Measurements from ENCODE around the gene ANTXR2.
A peak's percentile ranks its signal among the peaks of the same experiment; 100 is the strongest.
"Not testable (repeated sequence)": the region's sequence is repeated elsewhere in the genome, so short reads cannot be mapped to it uniquely, and the experiment has no call there.

Gene ANTXR2

GRCh38 chr4:80072744-80073472 is at the start of gene ANTXR2:
ANTXR2 (minus strand) TSS chr4:80073229; CDS start chr4:80072560, 669 bp downstream.
- peak; percentile 95 for DNase-seq (ENCODE audit: low read depth, low spot score)

GRCh38 chr4:80121815-80122214 is 48.8 kb upstream of the ANTXR2 start:
- DNase-seq (ENCODE audit: low read depth, low spot score) = not testable (repeated sequence)

- not testable (repeated sequence) for DNase-seq (ENCODE audit: low read depth, low spot score)
Measured at GRCh38 chr4:80119620-80120019, 46.6 kb upstream of the ANTXR2 start.

- no peak for DNase-seq (ENCODE audit: low read depth, low spot score)
Measured at GRCh38 chr4:80116516-80116915, 43.5 kb upstream of the ANTXR2 start.

GRCh38 chr4:80115368-80116181 is 42.5 kb upstream of the ANTXR2 start:
- peak; percentile 19 for DNase-seq (ENCODE audit: low read depth, low spot score)

- no peak for DNase-seq (ENCODE audit: low read depth, low spot score)
Measured at GRCh38 chr4:80114732-80115265, 41.8 kb upstream of the ANTXR2 start.

- no peak for DNase-seq (ENCODE audit: low read depth, low spot score)
Measured at GRCh38 chr4:80113615-80114014, 40.6 kb upstream of the ANTXR2 start.

GRCh38 chr4:80112236-80112635 is 39.2 kb upstream of the ANTXR2 start:
- no peak for DNase-seq (ENCODE audit: low read depth, low spot score)

GRCh38 chr4:80111276-80111675 is 38.2 kb upstream of the ANTXR2 start:
- no peak for DNase-seq (ENCODE audit: low read depth, low spot score)

- DNase-seq (ENCODE audit: low read depth, low spot score) = no peak
Measured at GRCh38 chr4:80107374-80107773, 34.3 kb upstream of the ANTXR2 start.

GRCh38 chr4:80104927-80105326 is 31.9 kb upstream of the ANTXR2 start:
- DNase-seq (ENCODE audit: low read depth, low spot score) = no peak

- DNase-seq (ENCODE audit: low read depth, low spot score) = no peak
Measured at GRCh38 chr4:80103629-80104028, 30.6 kb upstream of the ANTXR2 start.

GRCh38 chr4:80101792-80102116 is 28.7 kb upstream of the ANTXR2 start:
- DNase-seq (ENCODE audit: low read depth, low spot score) = no peak

GRCh38 chr4:80101071-80101791 is 28.2 kb upstream of the ANTXR2 start:
- no peak for DNase-seq (ENCODE audit: low read depth, low spot score)

- DNase-seq (ENCODE audit: low read depth, low spot score) = no peak
Measured at GRCh38 chr4:80099671-80100070, 26.6 kb upstream of the ANTXR2 start.

- DNase-seq (ENCODE audit: low read depth, low spot score) = no peak
Measured at GRCh38 chr4:80098635-80099034, 25.6 kb upstream of the ANTXR2 start.

GRCh38 chr4:80097400-80098177 is 24.6 kb upstream of the ANTXR2 start:
- peak; percentile 69 for DNase-seq (ENCODE audit: low read depth, low spot score)

- no peak for DNase-seq (ENCODE audit: low read depth, low spot score)
Measured at GRCh38 chr4:80096175-80096850, 23.3 kb upstream of the ANTXR2 start.

- no peak for DNase-seq (ENCODE audit: low read depth, low spot score)
Measured at GRCh38 chr4:80094191-80094590, 21.2 kb upstream of the ANTXR2 start.

- DNase-seq (ENCODE audit: low read depth, low spot score) = no peak
Measured at GRCh38 chr4:80093563-80093962, 20.5 kb upstream of the ANTXR2 start.

GRCh38 chr4:80092847-80093246 is 19.8 kb upstream of the ANTXR2 start:
- no peak for DNase-seq (ENCODE audit: low read depth, low spot score)

All from astrocyte of the hippocampus (primary cell).